GM18517 (cell line): ENCODE data around the gene L3MBTL4.
"Not testable (repeated sequence)": the region's sequence is repeated elsewhere in the genome, so short reads cannot be mapped to it uniquely, and the experiment has no call there.

Experiments used
- ATAC-seq: cut with Tn5 transposase; IDR thresholded peaks from one replicate; pipeline ENCODE4 v1.9.1; 2021; ENCODE audit warnings: mild to moderate bottlenecking, moderate library complexity; ENCODE audit not compliant: unreplicated experiment

Gene L3MBTL4

DNA sequence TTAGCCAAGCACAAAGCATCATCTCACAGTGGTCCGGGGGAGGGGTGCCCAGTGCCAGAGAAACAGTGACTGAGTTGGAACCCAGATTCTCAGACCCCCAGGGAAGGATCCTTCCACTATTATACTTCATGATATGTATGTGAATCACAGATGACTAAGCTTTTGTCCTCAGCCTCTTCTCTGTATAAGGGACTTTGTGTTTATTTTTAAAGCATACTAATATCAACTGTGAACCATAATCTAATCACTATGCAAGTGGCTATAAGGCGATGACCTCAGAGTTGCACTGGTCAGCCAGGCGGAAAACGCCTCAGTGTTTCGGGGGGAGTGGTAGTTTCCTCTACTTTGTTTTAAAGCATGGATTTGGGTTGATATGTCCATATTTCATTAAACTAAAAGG, 359.0 kb downstream of the L3MBTL4 start:
- ATAC-seq: no peak

- ATAC-seq: no peak
These were observed 360.4 kb downstream of the L3MBTL4 start for GRCh38 chr18:6054256-6054842.

GRCh38 chr18:6052449-6052913, 362.2 kb downstream of the L3MBTL4 start:
- ATAC-seq: no peak

DNA sequence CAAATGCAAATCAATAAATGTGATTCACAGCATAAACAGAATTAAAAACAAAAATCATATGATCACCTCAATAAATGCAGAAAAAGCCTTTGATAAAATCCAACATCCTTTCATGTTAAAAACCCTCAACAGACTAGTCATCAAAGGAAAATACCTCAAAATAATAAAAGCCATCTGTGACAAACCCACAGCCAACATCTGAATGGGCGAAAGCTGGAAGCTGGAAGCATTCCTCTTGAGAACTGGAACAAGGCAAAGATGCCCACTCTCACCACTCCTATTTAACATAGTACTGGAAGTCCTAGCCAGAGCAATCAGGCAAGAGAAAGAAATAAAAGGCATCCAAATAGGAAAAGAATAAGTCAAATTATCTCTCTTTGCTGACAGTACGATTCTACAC, 367.1 kb downstream of the L3MBTL4 start:
- not testable (repeated sequence) for ATAC-seq

- no peak for ATAC-seq
These were observed 369.9 kb downstream of the L3MBTL4 start for GRCh38 chr18:6044773-6045172.

DNA sequence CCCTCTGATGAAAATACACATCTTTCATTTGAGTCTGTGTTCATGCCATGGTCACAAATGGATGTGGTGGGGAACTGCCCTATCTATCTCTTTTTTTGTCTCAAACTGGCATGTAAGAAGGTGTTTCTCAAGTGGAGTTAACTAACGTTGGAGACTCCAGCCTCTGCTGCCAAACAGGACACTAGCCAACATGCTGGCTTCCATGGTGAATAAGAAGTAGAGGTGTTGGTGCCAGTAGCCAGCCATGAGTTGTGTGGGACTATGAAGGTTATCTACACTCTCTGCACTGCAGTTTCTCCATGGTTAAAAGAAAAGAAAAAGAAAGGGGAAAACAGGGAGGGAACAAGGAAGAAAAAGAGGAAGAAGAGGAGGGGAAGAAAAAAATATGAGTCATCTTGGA, 370.4 kb downstream of the L3MBTL4 start:
- no peak for ATAC-seq

- no peak for ATAC-seq
These were observed 375.7 kb downstream of the L3MBTL4 start for GRCh38 chr18:6039055-6039454.

DNA sequence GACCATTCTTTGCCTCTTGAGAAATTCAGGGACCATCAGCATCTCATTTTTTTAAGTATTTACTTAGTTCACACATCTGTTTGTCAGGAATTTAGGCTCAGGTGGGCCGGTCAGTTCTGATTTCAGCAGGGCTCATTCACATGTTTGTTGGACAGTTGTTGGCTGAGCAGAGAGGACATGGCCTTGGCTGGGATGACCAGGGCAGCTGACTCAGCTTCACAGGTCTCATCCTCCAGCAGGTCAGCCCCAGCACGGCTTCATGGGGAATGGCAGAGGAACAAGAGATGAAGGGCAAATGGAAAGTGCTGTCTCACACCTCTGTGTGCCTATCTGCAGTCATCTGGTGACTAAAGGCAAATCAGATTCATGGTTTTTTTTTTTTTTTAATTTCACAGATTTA, 383.3 kb downstream of the L3MBTL4 start:
- ATAC-seq: no peak

GRCh38 chr18:6031002-6031401, 383.7 kb downstream of the L3MBTL4 start:
- ATAC-seq: no peak

DNA sequence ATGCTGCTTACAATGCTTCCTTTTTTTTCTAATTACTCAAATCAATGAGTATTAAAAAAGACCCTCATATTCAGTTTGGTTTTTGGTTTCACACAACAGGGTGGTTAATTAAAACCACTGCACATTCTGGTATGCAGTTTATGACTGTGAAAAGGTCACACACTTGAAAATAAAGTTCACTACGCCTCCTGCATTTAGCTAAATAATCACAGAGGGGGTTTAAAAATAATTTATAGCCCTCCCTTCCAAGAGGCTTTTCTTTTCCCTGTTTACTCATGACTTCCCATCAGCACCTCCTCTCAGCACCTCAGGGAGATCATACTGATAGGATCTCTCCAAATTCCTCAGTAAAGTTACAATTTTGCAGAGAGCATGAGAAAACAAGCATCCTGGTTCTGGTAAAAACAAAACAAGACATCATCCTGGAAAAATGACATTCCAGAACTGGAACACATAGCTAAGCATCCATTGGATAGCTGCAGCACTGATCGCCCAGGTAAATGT, 389.9 kb downstream of the L3MBTL4 start:
- ATAC-seq: no peak

- no peak for ATAC-seq
These were observed 391.2 kb downstream of the L3MBTL4 start for GRCh38 chr18:6023551-6023950.

DNA sequence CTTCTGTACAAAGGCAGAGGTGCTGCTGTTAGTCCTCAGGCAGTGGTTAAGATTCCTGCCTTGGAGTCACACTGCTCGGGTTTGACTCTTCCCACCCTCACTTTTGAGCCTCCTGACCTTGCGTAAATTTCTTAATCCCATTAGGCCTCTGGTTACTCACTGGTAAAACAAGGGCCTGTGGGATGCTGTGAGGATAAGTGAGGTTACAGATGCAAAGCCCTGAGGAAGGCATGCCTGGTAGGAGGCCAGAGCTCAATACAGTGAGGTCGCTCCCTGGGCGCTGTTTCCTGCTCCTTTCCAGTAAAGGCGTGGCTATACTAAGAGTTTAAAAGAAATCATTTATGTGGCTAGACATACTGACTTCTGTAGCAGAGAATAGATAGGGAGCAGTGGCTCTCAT, 391.9 kb downstream of the L3MBTL4 start:
- no peak for ATAC-seq

DNA sequence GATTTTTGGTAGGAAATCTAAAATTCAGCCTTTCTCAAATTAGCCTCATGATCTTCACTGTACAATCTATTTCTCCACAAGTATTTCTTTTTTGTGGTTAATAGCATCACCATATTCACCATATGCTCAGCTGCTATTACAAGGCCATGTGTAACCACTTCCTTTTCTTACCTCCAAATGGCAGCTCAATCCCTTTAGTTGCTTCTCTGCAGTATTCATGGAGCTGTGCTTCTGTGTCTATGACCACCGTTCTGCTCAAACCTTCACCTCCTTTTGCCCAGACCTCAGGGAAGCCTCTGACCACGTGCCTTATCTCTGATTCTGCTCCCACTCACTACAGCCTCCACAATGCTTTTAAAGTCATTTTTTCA, 392.7 kb downstream of the L3MBTL4 start:
- no peak for ATAC-seq

GRCh38 chr18:6021306-6022073, 393.2 kb downstream of the L3MBTL4 start:
- no peak for ATAC-seq

DNA sequence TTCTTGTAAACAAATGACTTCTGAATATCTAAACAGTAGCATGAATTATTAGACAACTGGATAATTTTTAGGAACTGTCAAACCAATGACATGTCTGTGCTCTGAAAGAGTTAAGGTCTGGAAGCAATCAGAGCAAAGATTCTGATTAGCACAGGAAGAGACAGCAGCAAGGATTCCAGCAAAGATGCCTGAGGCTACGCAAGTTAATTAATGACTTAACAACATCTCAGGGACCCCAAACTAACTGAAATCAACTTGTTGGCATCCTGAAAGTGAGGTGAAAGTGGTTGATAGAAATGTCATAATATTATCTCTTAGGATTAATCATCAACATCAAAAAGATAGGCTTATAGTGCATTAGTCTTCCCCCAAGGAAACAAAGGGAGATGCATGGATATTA, 396.0 kb downstream of the L3MBTL4 start:
- ATAC-seq: no peak

DNA sequence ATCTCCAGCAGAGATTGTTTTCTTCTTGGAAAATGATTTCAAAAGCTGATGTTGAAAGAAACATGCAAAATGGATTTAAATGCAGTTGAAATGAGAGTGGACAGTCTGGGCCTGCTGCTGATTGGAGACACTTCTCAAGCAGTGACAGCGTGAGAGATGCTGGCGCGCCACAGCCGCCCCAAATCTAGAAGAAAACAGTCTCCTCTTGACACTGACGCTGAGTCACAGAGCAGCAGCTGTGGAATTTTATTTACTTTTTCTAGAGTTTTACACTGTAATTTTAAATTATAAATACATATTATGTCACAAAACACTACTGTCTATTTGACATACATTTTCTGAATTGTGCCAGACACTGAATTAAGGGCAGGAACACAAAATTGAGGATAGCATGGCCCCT, 397.5 kb downstream of the L3MBTL4 start:
- ATAC-seq: no peak

- ATAC-seq: no peak
These were observed 399.3 kb downstream of the L3MBTL4 start for GRCh38 chr18:6015364-6015763.

DNA sequence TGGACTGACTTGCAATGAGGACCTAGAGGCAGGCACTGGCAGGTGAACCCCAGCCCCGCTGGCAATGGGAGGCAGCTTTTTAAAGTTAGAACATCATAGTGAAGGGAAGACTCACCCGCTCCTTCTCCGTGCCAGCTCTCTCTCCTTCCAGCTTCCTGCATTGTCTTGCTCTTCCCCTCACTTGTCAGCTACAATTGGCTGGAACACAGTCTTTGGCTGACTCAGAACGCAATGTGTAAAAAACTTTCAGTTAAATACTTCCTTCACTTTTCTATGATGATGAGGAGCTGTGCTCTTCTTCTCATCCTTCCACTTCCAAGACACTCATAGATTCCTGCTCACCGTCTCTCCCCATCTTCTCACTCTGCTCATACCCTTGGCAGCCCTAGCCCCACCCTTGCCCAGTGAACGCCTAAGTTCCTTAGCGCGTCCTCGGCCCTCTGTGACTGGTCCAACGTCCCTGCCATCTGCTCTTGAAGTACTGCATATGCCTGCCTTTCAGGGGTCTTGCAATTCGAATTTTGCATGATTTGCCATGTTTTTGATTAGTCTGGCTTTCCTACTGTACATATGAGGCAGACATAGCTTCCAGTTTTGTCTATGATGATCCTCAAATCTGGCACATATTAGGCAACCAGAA, 401.4 kb downstream of the L3MBTL4 start:
- no peak for ATAC-seq

DNA sequence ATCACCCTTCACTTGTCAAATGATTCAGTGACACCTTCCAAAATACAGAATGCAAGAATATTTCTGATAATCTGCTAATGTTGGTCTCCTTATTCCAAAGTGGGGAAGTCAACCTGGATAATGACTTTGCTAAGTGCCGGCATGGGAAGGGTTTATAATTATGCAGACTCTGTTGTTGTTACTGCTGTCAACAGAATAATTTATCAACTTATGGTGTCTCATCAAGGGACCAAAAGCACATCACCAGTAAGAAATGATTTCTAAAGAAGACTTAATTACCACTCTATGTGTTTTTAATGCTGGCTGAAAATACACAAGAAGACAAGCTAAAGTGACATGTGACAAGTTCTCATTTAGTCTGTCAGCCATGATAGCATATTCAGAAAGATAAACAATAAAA, 403.8 kb downstream of the L3MBTL4 start:
- no peak for ATAC-seq

- ATAC-seq: no peak
These were observed 404.4 kb downstream of the L3MBTL4 start for GRCh38 chr18:6010284-6010683.

DNA sequence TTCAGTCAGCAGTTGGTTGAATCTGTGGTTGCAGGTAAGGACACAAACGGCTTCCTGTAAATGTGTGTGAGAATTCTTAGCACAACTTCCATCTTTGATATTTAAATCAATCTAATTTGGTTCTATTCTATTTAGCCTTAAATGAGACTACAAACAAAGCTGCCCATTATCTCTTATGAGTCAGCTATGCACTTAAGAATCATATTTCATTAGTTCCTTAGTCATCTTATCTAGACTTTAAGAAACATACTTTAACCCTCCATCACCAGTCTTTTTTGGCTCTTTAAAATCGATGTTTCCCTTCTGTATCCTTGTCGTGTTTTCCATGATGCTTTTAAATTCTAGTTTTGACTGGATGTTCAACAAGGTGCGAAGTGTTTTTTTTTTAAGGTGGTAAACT, 405.0 kb downstream of the L3MBTL4 start:
- ATAC-seq: no peak

DNA sequence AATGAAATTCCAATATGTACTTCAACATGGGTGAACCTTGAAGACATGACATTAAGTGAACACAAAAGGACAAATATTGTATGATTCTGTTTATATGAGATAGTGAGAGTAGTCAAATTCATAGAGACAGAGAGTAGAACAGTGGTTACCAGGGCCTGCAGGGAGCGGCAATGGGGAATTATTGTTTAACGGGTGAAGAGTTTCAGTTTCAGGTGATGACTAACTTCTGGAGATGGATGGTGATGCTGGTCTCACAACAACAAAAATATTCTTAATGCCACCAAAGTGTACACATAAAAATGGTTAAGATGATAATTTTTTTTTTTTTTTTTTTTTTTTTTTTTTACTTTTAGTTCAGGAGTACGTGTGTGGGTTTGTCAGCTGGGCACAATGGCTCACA, 410.0 kb downstream of the L3MBTL4 start:
- ATAC-seq: peak; percentile 100
